Measurements from ENCODE around the gene GNA12. TPM values are rescaled to one million over a fixed set of nuclear protein-coding genes. Genes with fewer than 3 reads are reported as not detected.
A peak's percentile ranks its signal among the peaks of the same experiment; 100 is the strongest.

GNA12 gene
- total and polyA plus RNA-seq, 12 donors, result 8.2 to 65.1 (median 42.9) TPM

GRCh38 chr7:2776401-2776800 is 67.7 kb downstream of the GNA12 start:
- 96 to 98% (median 98%) methylated on average over 12 of the region's 12 CpGs for WGBS, 4 donors
- Histone ChIP-seq H3K9me3 (replicated peaks in 1 of 3) (no peaks in the 10 kb centered on the region), H3K36me3 (replicated peaks in 1 of 2) (no peaks in the 10 kb centered on the region), H3K4me1 (replicated peaks in 1 of 2) (no peaks in the 10 kb centered on the region), H3K27me3 (no peaks in the 10 kb centered on the region), H3K27ac (no peak overlapping the region), H3K4me3 (no peak overlapping the region)
- DNase-seq, result no peak
- TF ChIP-seq CTCF (IDR thresholded peaks at IDR 0.05) (no peak), POLR2A (IDR thresholded peaks at IDR 0.05) (no peak)
- intact Hi-C loops (cut with DNase I), result no loop called here

DNA sequence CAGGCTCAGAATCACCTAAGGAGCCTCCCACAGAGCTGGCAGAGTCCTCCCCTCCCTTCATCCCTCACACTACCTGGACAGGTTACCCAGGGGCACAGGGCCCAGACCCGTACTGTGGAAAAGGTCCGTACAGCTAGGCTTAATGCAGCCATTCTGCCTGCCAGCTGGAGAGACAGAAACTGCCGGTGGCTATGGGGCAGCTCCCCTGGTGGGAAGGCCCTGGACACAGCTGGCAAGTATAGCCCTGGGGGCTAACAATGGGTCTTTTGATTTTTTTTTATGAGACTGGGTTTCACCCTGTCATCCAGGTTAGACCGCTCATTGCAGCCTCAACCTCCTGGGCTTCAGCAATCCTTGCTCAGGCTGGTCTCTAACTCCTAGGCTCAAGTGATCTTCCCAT is 68.3 kb downstream of the GNA12 start:
- no peak for DNase-seq
- TF ChIP-seq POLR2A (IDR thresholded peaks at IDR 0.05) (no peak), CTCF (IDR thresholded peaks at IDR 0.05) (no peak)
- Histone ChIP-seq H3K27ac (peak overlapping the region in 1 of 5 donors; percentile 17), H3K9me3 (replicated peaks in 1 of 3) (no peaks in the 10 kb centered on the region), H3K36me3 (replicated peaks in 1 of 2) (no peaks in the 10 kb centered on the region), H3K27me3 (no peaks in the 10 kb centered on the region), H3K4me1 (replicated peaks in 1 of 2) (no peaks in the 10 kb centered on the region), H3K4me3 (no peak overlapping the region)
- WGBS, 4 donors, result 93 to 100% (median 97%) methylated on average over 2 to 4 of the region's 4 CpGs
- intact Hi-C loops (cut with DNase I), result no loop called here

GRCh38 chr7:2775376-2775775 is 68.7 kb downstream of the GNA12 start:
- Histone ChIP-seq H3K4me1 (replicated peaks in 1 of 2) (no peaks in the 10 kb centered on the region), H3K27me3 (no peaks in the 10 kb centered on the region), H3K4me3 (no peak overlapping the region), H3K27ac (peak overlapping the region in 1 of 5 donors; percentile 17), H3K36me3 (replicated peaks in 1 of 2) (no peaks in the 10 kb centered on the region), H3K9me3 (replicated peaks in 1 of 3) (no peaks in the 10 kb centered on the region)
- TF ChIP-seq POLR2A (IDR thresholded peaks at IDR 0.05), result no peak
- intact Hi-C loops (cut with DNase I), result no loop called here
- peak in 1 of 7 donors; percentile 54 for DNase-seq
- 87 to 94% (median 92%) methylated on average over 14 of the region's 14 CpGs for WGBS, 4 donors

- no peaks in the 10 kb centered on the region for H3K36me3 ChIP-seq (replicated peaks in 1 of 2)
- no peak overlapping the region for H3K27ac ChIP-seq
- TF ChIP-seq CTCF (IDR thresholded peaks at IDR 0.05), result no peak
- no peak for TF ChIP-seq POLR2A (IDR thresholded peaks at IDR 0.05)
- no peaks in the 10 kb centered on the region for H3K9me3 ChIP-seq (replicated peaks in 1 of 3)
- H3K4me3 ChIP-seq, result no peak overlapping the region
- no peaks in the 10 kb centered on the region for H3K4me1 ChIP-seq (replicated peaks in 1 of 2)
- DNase-seq, result no peak
- WGBS, 4 donors, result 88 to 95% (median 91%) methylated on average over 7 of the region's 7 CpGs
- intact Hi-C loops (cut with DNase I), result no loop called here
- no peaks in the 10 kb centered on the region for H3K27me3 ChIP-seq
Observed at GRCh38 chr7:2774935-2775334, 69.2 kb downstream of the GNA12 start.

DNA sequence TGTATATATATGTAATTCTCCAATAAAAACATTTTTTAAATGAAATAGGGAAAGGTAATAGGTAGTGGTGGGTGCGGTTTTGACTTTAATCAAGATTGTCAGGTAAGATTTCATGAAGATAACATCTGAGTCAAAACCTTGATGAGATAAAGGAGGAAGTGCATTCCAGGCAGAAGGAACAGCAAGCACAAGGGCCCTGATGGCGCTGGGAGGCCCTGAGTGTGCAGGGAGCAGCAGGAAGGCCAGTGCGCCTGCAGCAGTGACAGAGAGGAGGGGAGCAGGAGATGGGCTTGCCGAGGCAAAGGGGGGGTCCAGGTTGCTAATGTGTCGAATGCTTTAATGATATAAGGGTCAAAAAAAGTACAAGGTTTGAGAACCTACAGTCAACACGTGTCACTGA is 69.8 kb downstream of the GNA12 start:
- H3K4me1 ChIP-seq (replicated peaks in 1 of 2), result no peaks in the 10 kb centered on the region
- H3K9me3 ChIP-seq (replicated peaks in 1 of 3), result no peaks in the 10 kb centered on the region
- intact Hi-C loops (cut with DNase I), result no loop called here
- H3K36me3 ChIP-seq (replicated peaks in 1 of 2), result no peaks in the 10 kb centered on the region
- no peaks in the 10 kb centered on the region for H3K27me3 ChIP-seq
- no peak overlapping the region for H3K27ac ChIP-seq
- no peak overlapping the region for H3K4me3 ChIP-seq
- TF ChIP-seq POLR2A (IDR thresholded peaks at IDR 0.05), result no peak
- TF ChIP-seq CTCF (IDR thresholded peaks at IDR 0.05), result no peak
- 82 to 91% (median 84%) methylated on average over 6 of the region's 6 CpGs for WGBS, 4 donors
- DNase-seq, result peak in 1 of 7 donors; percentile 43

Measured in adrenal gland (tissue), 12 donors.